ENCODE results near the gene KCNJ1. TPM values are rescaled to one million over a fixed set of nuclear protein-coding genes. Genes with fewer than 3 reads are reported as not detected.

Gene KCNJ1
- total and polyA plus RNA-seq, 2 experiments from 2014 or later = not detected

- DNase-seq (ENCODE audit: low read depth in 1 of 2, low spot score in 1 of 2) = peak in 1 of 2 donors; percentile 73
- peak overlapping the region; percentile 3 for H3K27ac ChIP-seq
- peaks cover 18% of the 10 kb centered on the region for H3K4me1 ChIP-seq (ENCODE audit: low read depth)
- H3K36me3 ChIP-seq = peaks cover 23% of the 10 kb centered on the region
- H3K27me3 ChIP-seq = peaks cover 2% of the 10 kb centered on the region
- no peak overlapping the region for H3K4me3 ChIP-seq
- TF ChIP-seq CTCF (IDR thresholded peaks at IDR 0.05; ENCODE audit: low read depth, low read length) = no peak
- no peaks in the 10 kb centered on the region for H3K9me3 ChIP-seq (ENCODE audit: low read depth)
Measured at GRCh38 chr11:128908391-128909246, 41.5 kb upstream of the KCNJ1 start.

GRCh38 chr11:128907585-128907984, 40.5 kb upstream of the KCNJ1 start:
- peaks cover 2% of the 10 kb centered on the region for H3K27me3 ChIP-seq
- no peak for TF ChIP-seq CTCF (IDR thresholded peaks at IDR 0.05; ENCODE audit: low read depth, low read length)
- no peak for DNase-seq (ENCODE audit: low read depth in 1 of 2, low spot score in 1 of 2)
- no peak overlapping the region for H3K27ac ChIP-seq
- H3K36me3 ChIP-seq = peaks cover 14% of the 10 kb centered on the region
- H3K4me1 ChIP-seq (ENCODE audit: low read depth) = peaks cover 28% of the 10 kb centered on the region
- H3K9me3 ChIP-seq (ENCODE audit: low read depth) = no peaks in the 10 kb centered on the region
- H3K4me3 ChIP-seq = no peak overlapping the region

GRCh38 chr11:128906185-128907050, 39.3 kb upstream of the KCNJ1 start:
- Histone ChIP-seq H3K36me3 (peaks cover 3% of the 10 kb centered on the region), H3K9me3 (ENCODE audit: low read depth) (no peaks in the 10 kb centered on the region), H3K27ac (no peak overlapping the region), H3K4me3 (peak overlapping the region; percentile 16), H3K27me3 (peaks cover 2% of the 10 kb centered on the region), H3K4me1 (ENCODE audit: low read depth) (peaks cover 38% of the 10 kb centered on the region)
- TF ChIP-seq CTCF (IDR thresholded peaks at IDR 0.05; ENCODE audit: low read depth, low read length) = no peak
- no peak for DNase-seq (ENCODE audit: low read depth in 1 of 2, low spot score in 1 of 2)

- TF ChIP-seq CTCF (IDR thresholded peaks at IDR 0.05; ENCODE audit: low read depth, low read length) = peak; percentile 45
- Histone ChIP-seq H3K27me3 (peaks cover 2% of the 10 kb centered on the region), H3K9me3 (ENCODE audit: low read depth) (no peaks in the 10 kb centered on the region), H3K36me3 (no peaks in the 10 kb centered on the region), H3K27ac (no peak overlapping the region), H3K4me3 (peak overlapping the region; percentile 16), H3K4me1 (ENCODE audit: low read depth) (peaks cover 40% of the 10 kb centered on the region)
- peak; percentile 38 to 70 for DNase-seq (ENCODE audit: low read depth in 1 of 2, low spot score in 1 of 2)
Measured at GRCh38 chr11:128905345-128906184, 38.5 kb upstream of the KCNJ1 start.

All from cardiac muscle cell (in vitro differentiated cells and primary cell).